Liver (tissue), 9 donors: Measurements from ENCODE around the gene VWA5B1. TPM values are rescaled to one million over a fixed set of nuclear protein-coding genes. Genes with fewer than 3 reads are reported as not detected.

Experiments used
- DNase-seq: peaks from one replicate; pipeline ENCODE4 v3.0.0-alpha.2; 2017; ENCODE audit warnings: low spot score
- H3K27ac ChIP-seq, 2 donors: one replicate each; pipeline ENCODE4 v1.7.0; 2013; ENCODE audit warnings: inconsistent platforms in 2 of 2, low read length in 2 of 2, control low read depth in 1 of 2, low read depth in 1 of 2, mild to moderate bottlenecking in 1 of 2
- H3K27me3 ChIP-seq, 4 donors: one replicate each; pipeline versions ENCODE4 v1.6.1 to v1.7.0; 2013; ENCODE audit warnings: low read length in 3 of 4, inconsistent platforms in 1 of 4, mild to moderate bottlenecking in 1 of 4, moderate library complexity in 1 of 4; ENCODE audit not compliant: control insufficient read depth in 4 of 4, insufficient read depth in 4 of 4
- H3K36me3 ChIP-seq, 4 donors: one replicate each; pipeline versions ENCODE4 v1.6.1 to v1.7.0; 2013; ENCODE audit warnings: low read length in 3 of 4, mild to moderate bottlenecking in 3 of 4, low read depth in 1 of 4, moderate library complexity in 1 of 4; ENCODE audit not compliant: control insufficient read depth in 4 of 4, insufficient read depth in 3 of 4
- H3K4me1 ChIP-seq, 4 donors: one replicate each; pipeline versions ENCODE4 v1.6.1 to v1.7.0; 2013; ENCODE audit warnings: low read length in 3 of 4, mild to moderate bottlenecking in 3 of 4, moderate library complexity in 1 of 4; ENCODE audit not compliant: control insufficient read depth in 4 of 4, insufficient read depth in 4 of 4
- H3K4me3 ChIP-seq, 3 donors: one replicate each; pipeline versions ENCODE4 v1.6.1 to v1.7.0; 2013; ENCODE audit warnings: low read length in 3 of 3, control low read depth in 1 of 3, low read depth in 1 of 3, mild to moderate bottlenecking in 1 of 3
- H3K9ac ChIP-seq, 2 donors: one replicate each; pipeline ENCODE4 v1.7.0; 2013; ENCODE audit warnings: low read length in 2 of 2, mild to moderate bottlenecking in 2 of 2, moderate library complexity in 2 of 2, control low read depth in 1 of 2, low read depth in 1 of 2
- H3K9me3 ChIP-seq, 4 donors: one replicate each; pipeline versions ENCODE4 v1.6.1 to v1.7.0; 2013; ENCODE audit warnings: low read length in 3 of 4; ENCODE audit not compliant: control insufficient read depth in 4 of 4
- ATF3 ChIP-seq: IDR thresholded peaks from 2 replicates; pipeline ENCODE4 v1.6.1; 2016; ENCODE audit warnings: antibody characterized with exemption
- CTCF ChIP-seq: fragments of 150-350 bp; IDR thresholded peaks from 2 replicates; pipeline ENCODE4 v1.5.1; 2017; ENCODE audit warnings: improper control_type of control experiment, low read depth, low read length; ENCODE audit not compliant: missing input control
- FOXA1 ChIP-seq: IDR thresholded peaks from 2 replicates; pipeline ENCODE4 v1.6.1; 2016; ENCODE audit warnings: antibody characterized with exemption
- FOXA2 ChIP-seq: IDR thresholded peaks from 2 replicates; pipeline ENCODE4 v1.6.1; 2016; ENCODE audit warnings: antibody characterized with exemption
- GABPA ChIP-seq, 2 donors: IDR thresholded peaks in 1 of 2; conservative IDR thresholded peaks in 1 of 2; 2 replicates each; pipeline ENCODE4 v1.6.1; 2016; ENCODE audit warnings: antibody characterized with exemption in 2 of 2, mild to moderate bottlenecking in 1 of 2, moderate library complexity in 1 of 2
- HNF4A ChIP-seq, 2 donors: conservative IDR thresholded peaks; 2 replicates each; pipeline ENCODE4 v1.6.1; 2016; ENCODE audit warnings: antibody characterized with exemption in 2 of 2, mild to moderate bottlenecking in 2 of 2
- JUND ChIP-seq, 2 donors: IDR thresholded peaks; 2 replicates each; pipeline ENCODE4 v1.6.1; 2016; ENCODE audit warnings: antibody characterized with exemption in 2 of 2
- MAX ChIP-seq: IDR thresholded peaks from 2 replicates; pipeline ENCODE4 v1.6.1; 2016; ENCODE audit warnings: antibody characterized with exemption
- NR2F2 ChIP-seq: IDR thresholded peaks from 2 replicates; pipeline ENCODE4 v1.6.1; 2016; ENCODE audit warnings: antibody characterized with exemption
- RAD21 ChIP-seq, 2 donors: IDR thresholded peaks; 2 replicates each; pipeline ENCODE4 v1.6.1; 2016; ENCODE audit warnings: antibody characterized with exemption in 2 of 2, mild to moderate bottlenecking in 2 of 2
- REST ChIP-seq: IDR thresholded peaks from 2 replicates; pipeline ENCODE4 v1.6.1; 2016; ENCODE audit warnings: antibody characterized with exemption, mild to moderate bottlenecking
- SP1 ChIP-seq: IDR thresholded peaks from 2 replicates; pipeline ENCODE4 v1.6.1; 2018; ENCODE audit warnings: antibody characterized with exemption, mild to moderate bottlenecking
- TAF1 ChIP-seq: conservative IDR thresholded peaks from 2 replicates; pipeline ENCODE4 v1.6.1; 2016; ENCODE audit warnings: antibody characterized with exemption, mild to moderate bottlenecking
- YY1 ChIP-seq: IDR thresholded peaks from 2 replicates; pipeline ENCODE4 v1.6.1; 2016; ENCODE audit warnings: antibody characterized with exemption, mild to moderate bottlenecking
- ZBTB33 ChIP-seq: IDR thresholded peaks from 2 replicates; pipeline ENCODE4 v1.6.1; 2016; ENCODE audit warnings: antibody characterized with exemption
- WGBS: extraction: QIAGEN DNeasy Blood & Tissue Kit; methylation state at CpG from one replicate; pipeline ENCODE4 v1.1.7; 2013; 5-methylcytosine and 5-hydroxymethylcytosine counted together
- polyA plus RNA-seq, 2 donors: library from polyadenylated mRNA; stranded (reverse) in 1 of 2; unstranded in 1 of 2; fragments of 200-250 nt in 1 of 2; fragments of >200 nt in 1 of 2; fragmentation: Nextera tagmentation in 1 of 2; extraction: Ambion mirVana in 1 of 2; gene quantifications; one replicate each; pipeline versions ENCODE4 v1.2.1 to v1.2.3, GENCODE V29; 2013 to 2015
- total RNA-seq, 2 donors: library from RNA; depleted of rRNA; stranded (reverse); fragments of >200 nt; gene quantifications; one replicate each; pipeline ENCODE4 v1.2.3, GENCODE V29; 2014
- donor health status: healthy.
- donor health status: healthy.
- donor health status: healthy.
- donor health status: healthy.
- donor health status: healthy.

VWA5B1 gene
- total and polyA plus RNA-seq, 4 donors, result not detected

- Histone ChIP-seq H3K27me3 (peaks cover 0 to 5% (median 0%) of the 10 kb centered on the region in 4 donors), H3K4me3 (no peak overlapping the region), H3K4me1 (no peaks in the 10 kb centered on the region), H3K36me3 (no peaks in the 10 kb centered on the region), H3K9ac (no peak overlapping the region), H3K27ac (no peak overlapping the region), H3K9me3 (no peaks in the 10 kb centered on the region)
- 80% methylated on average over 4 of the region's 4 CpGs for WGBS
- TF ChIP-seq ZBTB33 (no peak), MAX (no peak), TAF1 (no peak), ATF3 (no peak), RAD21 (IDR thresholded peaks at IDR 0.05) (no peak), HNF4A (conservative IDR thresholded peaks at IDR 0.05) (no peak), GABPA (IDR thresholded peaks at IDR 0.05 in 1 of 2, conservative IDR thresholded peaks at IDR 0.05 in 1 of 2) (no peak)
- DNase-seq, result no peak
Measured at GRCh38 chr1:20318971-20319370, 28.3 kb downstream of the VWA5B1 start.

GRCh38 chr1:20319456-20320220 is 29.0 kb downstream of the VWA5B1 start:
- H3K4me3 ChIP-seq, result no peak overlapping the region
- no peaks in the 10 kb centered on the region for H3K4me1 ChIP-seq
- H3K27me3 ChIP-seq, result peaks cover 0 to 5% (median 0%) of the 10 kb centered on the region in 4 donors
- 86% methylated on average over 11 of the region's 11 CpGs for WGBS
- no peaks in the 10 kb centered on the region for H3K9me3 ChIP-seq
- DNase-seq, result no peak
- H3K36me3 ChIP-seq, result no peaks in the 10 kb centered on the region
- no peak for TF ChIP-seq RAD21 (IDR thresholded peaks at IDR 0.05)
- no peak for TF ChIP-seq ZBTB33
- TF ChIP-seq NR2F2, result no peak
- TF ChIP-seq FOXA1, result no peak
- no peak for TF ChIP-seq FOXA2
- TF ChIP-seq ATF3, result no peak
- no peak for TF ChIP-seq GABPA (IDR thresholded peaks at IDR 0.05 in 1 of 2, conservative IDR thresholded peaks at IDR 0.05 in 1 of 2)
- TF ChIP-seq SP1, result no peak
- no peak for TF ChIP-seq REST
- no peak for TF ChIP-seq YY1
- TF ChIP-seq CTCF, result no peak
- TF ChIP-seq HNF4A (conservative IDR thresholded peaks at IDR 0.05), result no peak
- TF ChIP-seq TAF1, result no peak
- TF ChIP-seq JUND (IDR thresholded peaks at IDR 0.05), result no peak
- no peak overlapping the region for H3K27ac ChIP-seq
- H3K9ac ChIP-seq, result no peak overlapping the region
